K562 (cell line): ENCODE data around the gene ZNF135. TPM values are rescaled to one million over a fixed set of nuclear protein-coding genes. Genes with fewer than 3 reads are reported as not detected.

Experiments
- ATAC-seq: fragments of 200-7000 bp; cut with Tn5 transposase; 3 replicates; pipeline ENCODE4 v1.9.1; 2020; ENCODE audit warnings: moderate library complexity
- BruUV-seq: library from RNA; stranded (reverse); fragments of 400-500 nt; replicated peaks from 2 replicates; lab custom pipeline; 2021; lab: Mats Ljungman, UMichigan
- CTCF ChIA-PET: fragments of 300-600 bp; formaldehyde crosslinking; extraction: SDS; loops from one replicate; lab custom pipeline; 2021; ENCODE audit warnings: low intra/inter-chr PET ratio; lab: Yijun Ruan, JAX
- POLR2A ChIA-PET: fragments of 300-600, 350-650 bp; sonication (Branson Sonifier 250); formaldehyde crosslinking; extraction: SDS; loops from one replicate; lab custom pipeline; 2021; ENCODE audit warnings: antibody characterized with exemption, inconsistent platforms; lab: Yijun Ruan, JAX
- DNase-seq, 4 experiments: peaks; one replicate each; pipeline versions ENCODE4 v3.0.0 to v3.0.0-alpha.2; 2011 to 2018; ENCODE audit warnings: low spot score in 3 of 4, mixed read lengths in 3 of 4; ENCODE audit errors: extremely low read depth in 1 of 4
- FAIRE-seq: peaks from 2 replicates; lab custom pipeline; 2011; peaks lifted over from hg19 to GRCh38; lab: Jason Lieb, UNC
- H2AFZ ChIP-seq: 2 replicates; pipeline ENCODE4 v1.6.0; 2011; ENCODE audit warnings: low read depth, low read length, control low read depth, inconsistent platforms
- H3K27ac ChIP-seq: fragments of 200-600 bp; 3 replicates; pipeline ENCODE4 v1.8.0; 2011; ENCODE audit warnings: low read depth, mild to moderate bottlenecking, control low read depth, inconsistent platforms, low read length, moderate library complexity, mixed read lengths; ENCODE audit errors: extremely low read depth
- H3K27me3 ChIP-seq, 2 experiments: fragments of 300-600 bp in 1 of 2; 2 replicates in 1 of 2; 3 replicates in 1 of 2; pipeline versions ENCODE4 v1.6.0 to v1.8.0; 2011; ENCODE audit warnings: inconsistent platforms in 2 of 2, low read length in 2 of 2, mild to moderate bottlenecking in 1 of 2, mixed read lengths in 1 of 2, moderate library complexity in 1 of 2; ENCODE audit not compliant: control insufficient read depth in 2 of 2, insufficient read depth in 2 of 2
- H3K36me3 ChIP-seq: fragments of 300-600 bp; 3 replicates; pipeline ENCODE4 v1.8.0; 2011; ENCODE audit warnings: mild to moderate bottlenecking, low read length, inconsistent platforms; ENCODE audit not compliant: control insufficient read depth, insufficient read depth
- H3K4me1 ChIP-seq, 2 experiments: fragments of 200-600 bp in 1 of 2; replicated peaks in 1 of 2; 2 replicates in 1 of 2; 3 replicates in 1 of 2; pipeline versions ENCODE4 v1.5.1 to v1.8.0; 2011; ENCODE audit warnings: inconsistent platforms in 2 of 2, low read length in 2 of 2, mild to moderate bottlenecking in 1 of 2, mixed read lengths in 1 of 2, moderate library complexity in 1 of 2; ENCODE audit not compliant: control insufficient read depth in 2 of 2, insufficient read depth in 2 of 2
- H3K4me2 ChIP-seq: 2 replicates; pipeline ENCODE4 v1.6.1; 2011; ENCODE audit warnings: low read length, control low read depth, inconsistent platforms, mixed read lengths; ENCODE audit not compliant: insufficient read depth
- H3K4me3 ChIP-seq: fragments of 200-600 bp; sonication (generic), shearing (Covaris generic); 2 replicates; pipeline ENCODE4 v1.5.1; 2016; ENCODE audit warnings: control low read depth, inconsistent platforms
- H3K79me2 ChIP-seq: fragments of 200-600 bp; 3 replicates; pipeline ENCODE4 v1.8.0; 2011; ENCODE audit warnings: low read length, inconsistent platforms; ENCODE audit not compliant: control insufficient read depth, insufficient read depth
- H3K9ac ChIP-seq, 2 experiments: 2 replicates each; pipeline versions ENCODE4 v1.6.0 to v1.6.1; 2011; ENCODE audit warnings: low read depth in 2 of 2, low read length in 2 of 2, control low read depth in 1 of 2, inconsistent platforms in 1 of 2, mild to moderate bottlenecking in 1 of 2, mixed read lengths in 1 of 2; ENCODE audit not compliant: insufficient read depth in 1 of 2
- H3K9me1 ChIP-seq: one replicate; pipeline ENCODE4 v1.6.0; 2011; ENCODE audit warnings: inconsistent platforms, mild to moderate bottlenecking, low read length, moderate library complexity; ENCODE audit not compliant: control insufficient read depth, insufficient read depth
- H3K9me3 ChIP-seq: replicated peaks from 2 replicates; pipeline ENCODE4 v1.5.1; 2011; ENCODE audit warnings: low read depth, low read length, inconsistent platforms; ENCODE audit not compliant: control insufficient read depth, insufficient read depth
- H4K20me1 ChIP-seq: replicated peaks from 2 replicates; pipeline ENCODE4 v1.6.1; 2011; ENCODE audit warnings: low read length, inconsistent platforms, mixed read lengths; ENCODE audit not compliant: control insufficient read depth, insufficient read depth
- BCL6 ChIP-seq: fragments of 250-450 bp; sonication (Bioruptor Pico); IDR thresholded peaks from 2 replicates; pipeline ENCODE4 v1.4.0; 2020
- CHD4 ChIP-seq: fragments of 200-600 bp; sonication (generic); IDR thresholded peaks from 3 replicates; pipeline ENCODE4 v1.6.1; 2012; ENCODE audit warnings: low read depth, mild to moderate bottlenecking, mixed read lengths, low read length, inconsistent platforms; ENCODE audit not compliant: insufficient read depth, insufficient replicate concordance, poor library complexity, severe bottlenecking
- DEAF1 ChIP-seq: fragments of 450-650 bp; formaldehyde crosslinking; IDR thresholded peaks from 2 replicates; pipeline ENCODE4 v1.4.0; 2020; ENCODE audit warnings: mild to moderate bottlenecking, moderate library complexity
- DNMT1 ChIP-seq: fragments of 450-650 bp; IDR thresholded peaks from 2 replicates; pipeline ENCODE4 v1.6.1; 2016; ENCODE audit warnings: antibody characterized with exemption, mild to moderate bottlenecking
- PHB2 ChIP-seq: fragments of 450-650 bp; IDR thresholded peaks from 2 replicates; pipeline ENCODE4 v1.6.1; 2017; ENCODE audit warnings: low read depth
- RBM22 ChIP-seq: fragments of 200-400 bp; formaldehyde crosslinking; IDR thresholded peaks from 2 replicates; pipeline ENCODE4 v1.6.1; 2018; ENCODE audit warnings: low read length, low read depth; ENCODE audit not compliant: poor library complexity, severe bottlenecking
- SAFB2 ChIP-seq: fragments of 200-400 bp; formaldehyde crosslinking; IDR thresholded peaks from 2 replicates; pipeline ENCODE4 v1.6.1; 2018; ENCODE audit warnings: borderline replicate concordance, low read length, low read depth, moderate library complexity; ENCODE audit not compliant: severe bottlenecking
- ZNF740 ChIP-seq, 3 experiments: fragments of 200-800 bp in 1 of 3; sonication (Bioruptor generic) in 1 of 3; sonication (generic) in 1 of 3; formaldehyde crosslinking in 1 of 3; IDR thresholded peaks; 2 replicates each; pipeline versions ENCODE4 v1.6.1 to v1.8.0; 2016 to 2022; ENCODE audit warnings: mild to moderate bottlenecking in 2 of 3, missing compliant biosample characterization in 2 of 3, missing genetic modification characterization in 2 of 3, missing genetic modification reagents in 1 of 3
- WGBS: fragments of 100-300 bp; shearing (Covaris generic); methylation state at CpG from one replicate; pipeline ENCODE4 v1.1.6; 2016; ENCODE audit warnings: low coverage, mixed read lengths; ENCODE audit not compliant: insufficient coverage; ENCODE audit errors: missing lambda C conversion rate; 5-methylcytosine and 5-hydroxymethylcytosine counted together
- in situ Hi-C: fragments of 300-500 bp; cut with MboI; formaldehyde crosslinking; loops from 4 replicates; pipeline ENCODE4 v1.15.0; 2018; ENCODE audit warnings: inconsistent platforms, mixed read lengths
- intact Hi-C: fragments of 100-400 bp; cut with micrococcal nuclease; formaldehyde crosslinking; loops from 2 replicates; pipeline ENCODE4 v1.14.2; 2022
- polyA plus RNA-seq, 8 experiments: library from polyadenylated mRNA; depleted of rRNA in 4 of 8; stranded (reverse) in 5 of 8; unstranded in 3 of 8; fragments of >200 nt; fragmentation: Nextera tagmentation in 2 of 8; fragmentation: Illumina TruSeq in 1 of 8; extraction: Ambion mirVana in 2 of 8; extraction: Trizol in 1 of 8; gene quantifications; 2 replicates each; pipeline versions ENCODE4 v1.2.1 to v1.2.3, GENCODE V29; 2011 to 2014; ENCODE audit warnings: inconsistent platforms in 1 of 8, missing spikeins in 1 of 8
- total RNA-seq, 7 experiments: library from RNA; depleted of rRNA in 6 of 7; stranded (reverse); fragments of >200 nt in 6 of 7; fragmentation: Illumina TruSeq in 2 of 7; extraction: Trizol in 2 of 7; gene quantifications; 2 replicates each; pipeline versions ENCODE4 v1.2.1 to v1.2.3, GENCODE V29; 2011 to 2021; ENCODE audit warnings: low replicate concordance in 1 of 7

ZNF135 gene
- total and polyA plus RNA-seq, 9 of the 15 experiments (the other 6 are each of a cell fraction or from before 2014, with no cell fraction given), result not detected

GRCh38 chr19:58059003-58059670, at the start of gene ZNF135 (continued):
- TF ChIP-seq ZNF740 (CRISPR knock-in tag; IDR thresholded peaks at IDR 0.05), result no peak
- no peak for TF ChIP-seq ZNF740 (tag; IDR thresholded peaks at IDR 0.05)

GRCh38 chr19:58009301-58009665, 49.8 kb upstream of the ZNF135 start:
- H3K4me2 ChIP-seq, result peak overlapping the region; percentile 77
- H3K9me1 ChIP-seq, result no peaks in the 10 kb centered on the region
- TF ChIP-seq SAFB2, result no peak
- no peak for TF ChIP-seq DNMT1
- no peak for TF ChIP-seq CHD4
- TF ChIP-seq BCL6 (CRISPR knock-in tag), result no peak
- TF ChIP-seq PHB2, result no peak
- TF ChIP-seq RBM22, result no peak
- no peak for TF ChIP-seq DEAF1 (CRISPR knock-in tag)
- no TSS peak for BruUV-seq
- H3K36me3 ChIP-seq, result no peaks in the 10 kb centered on the region
- H2AFZ ChIP-seq, result peak overlapping the region; percentile 89; the same call in 1 of the 2 replicates
- no peak for ATAC-seq
- no peak for DNase-seq
- 1% methylated on average over 19 of the region's 21 CpGs for WGBS
- H3K79me2 ChIP-seq, result no peaks in the 10 kb centered on the region
- H3K27ac ChIP-seq, result no peak overlapping the region
- no peaks in the 10 kb centered on the region for H3K27me3 ChIP-seq
- no peak for FAIRE-seq
- peak overlapping the region; percentile 44 for H3K4me3 ChIP-seq
- H3K4me1 ChIP-seq, result peaks cover 0 to 8% of the 10 kb centered on the region in 2 experiments; a peak in 2 of 5 replicates
- ChIA-PET POLR2A (no interaction called here), CTCF (no interaction called here)
- no peak overlapping the region for H3K9ac ChIP-seq
- no peaks in the 10 kb centered on the region for H3K9me3 ChIP-seq
- intact Hi-C loops (no loop called here), in situ Hi-C loops (no loop called here)
- no peaks in the 10 kb centered on the region for H4K20me1 ChIP-seq
